Neuron (in vitro differentiated cells): ENCODE data around the gene OR4M1.
"Not testable (repeated sequence)": the region's sequence is repeated elsewhere in the genome, so short reads cannot be mapped to it uniquely, and the experiment has no call there.

Experiments
- H2AFZ ChIP-seq: one replicate; pipeline ENCODE4 v1.6.1; 2013; ENCODE audit warnings: low read depth, mild to moderate bottlenecking, inconsistent platforms, low read length, moderate library complexity
- H3K27me3 ChIP-seq: one replicate; pipeline ENCODE4 v1.6.1; 2013; ENCODE audit warnings: low read length; ENCODE audit not compliant: insufficient read depth
- H3K36me3 ChIP-seq: one replicate; pipeline ENCODE4 v1.6.1; 2013; ENCODE audit warnings: low read length; ENCODE audit not compliant: insufficient read depth
- H3K4me1 ChIP-seq: one replicate; pipeline ENCODE4 v1.6.1; 2013; ENCODE audit warnings: low read length; ENCODE audit not compliant: insufficient read depth
- H3K4me3 ChIP-seq: 2 replicates; pipeline ENCODE4 v1.5.1; 2013; ENCODE audit warnings: mild to moderate bottlenecking, low read length, moderate library complexity
- H3K9me3 ChIP-seq: one replicate; pipeline ENCODE4 v1.6.1; 2013; ENCODE audit warnings: low read length

OR4M1 gene

GRCh38 chr14:19773204-19773603 lies at the start of gene OR4M1:
TSS of gene OR4M1 (plus strand) at chr14:19773504. CDS start at chr14:19780323, 6,819 bp downstream.
- not testable (repeated sequence) for H3K9me3 ChIP-seq

GRCh38 chr14:19729359-19729758 lies 43.9 kb upstream of the OR4M1 start:
- H3K4me3 ChIP-seq: no peak overlapping the region

More at GRCh38 chr14:19773204-19773603, at the start of gene OR4M1:
- H3K4me3 ChIP-seq, H3K36me3 ChIP-seq, H2AFZ ChIP-seq, H3K27me3 ChIP-seq, H3K4me1 ChIP-seq: not testable (repeated sequence)

GRCh38 chr14:19729763-19730162 lies 43.5 kb upstream of the OR4M1 start:
- Histone ChIP-seq H3K4me1 (no peaks in the 10 kb centered on the region), H3K4me3 (no peak overlapping the region), H3K27me3 (no peaks in the 10 kb centered on the region), H3K36me3 (no peaks in the 10 kb centered on the region), H3K9me3 (no peaks in the 10 kb centered on the region), H2AFZ (no peak overlapping the region)

More at GRCh38 chr14:19729359-19729758, 43.9 kb upstream of the OR4M1 start:
- Histone ChIP-seq H3K4me1 (no peaks in the 10 kb centered on the region), H3K27me3 (no peaks in the 10 kb centered on the region), H3K9me3 (no peaks in the 10 kb centered on the region), H2AFZ (no peak overlapping the region), H3K36me3 (no peaks in the 10 kb centered on the region)

- H3K4me1 ChIP-seq, H3K27me3 ChIP-seq, H3K4me3 ChIP-seq, H3K9me3 ChIP-seq, H2AFZ ChIP-seq, H3K36me3 ChIP-seq: not testable (repeated sequence)
These were observed 39.4 kb upstream of the OR4M1 start for GRCh38 chr14:19733893-19734292.

- Histone ChIP-seq H3K4me3 (no peak within 1 kb of the TSS), H3K27me3 (no peaks in the 10 kb centered on the region), H3K4me1 (no peaks in the 10 kb centered on the region), H3K9me3 (no peaks in the 10 kb centered on the region), H2AFZ (no peak within 1 kb of the TSS), H3K36me3 (no peaks in the 10 kb centered on the region)
These were observed 30.0 kb upstream of the OR4M1 start, which contains the start of gene OR4Q3 for GRCh38 chr14:19743256-19743655. TSS of gene OR4Q3 (plus strand) at chr14:19743571.

GRCh38 chr14:19752316-19752715 lies 21.0 kb upstream of the OR4M1 start:
- H3K9me3 ChIP-seq: not testable (repeated sequence)

GRCh38 chr14:19754172-19754571 lies 19.1 kb upstream of the OR4M1 start:
- Histone ChIP-seq H3K9me3 (no peaks in the 10 kb centered on the region), H3K4me1 (no peaks in the 10 kb centered on the region), H3K4me3 (no peak overlapping the region), H2AFZ (no peak overlapping the region), H3K27me3 (no peaks in the 10 kb centered on the region), H3K36me3 (no peaks in the 10 kb centered on the region)

More at GRCh38 chr14:19752316-19752715, 21.0 kb upstream of the OR4M1 start:
- not testable (repeated sequence) for H3K4me1 ChIP-seq, H3K36me3 ChIP-seq, H3K27me3 ChIP-seq, H3K4me3 ChIP-seq, H2AFZ ChIP-seq

- not testable (repeated sequence) for H3K4me3 ChIP-seq, H2AFZ ChIP-seq, H3K27me3 ChIP-seq, H3K4me1 ChIP-seq, H3K36me3 ChIP-seq, H3K9me3 ChIP-seq
These were observed 1.8 kb upstream of the OR4M1 start for GRCh38 chr14:19771491-19771890.

- no peaks in the 10 kb centered on the region for H3K36me3 ChIP-seq
- no peaks in the 10 kb centered on the region for H3K27me3 ChIP-seq
- no peak overlapping the region for H3K4me3 ChIP-seq
- no peak overlapping the region for H2AFZ ChIP-seq
- no peaks in the 10 kb centered on the region for H3K9me3 ChIP-seq
- no peaks in the 10 kb centered on the region for H3K4me1 ChIP-seq
These were observed 1.3 kb upstream of the OR4M1 start for GRCh38 chr14:19771895-19772430.

- not testable (repeated sequence) for H2AFZ ChIP-seq, H3K9me3 ChIP-seq, H3K4me1 ChIP-seq, H3K36me3 ChIP-seq, H3K27me3 ChIP-seq, H3K4me3 ChIP-seq
These were observed 850 bp upstream of the OR4M1 start for GRCh38 chr14:19772454-19772853.

- no peaks in the 10 kb centered on the region for H3K4me1 ChIP-seq
- H3K4me3 ChIP-seq: no peak overlapping the region
- no peaks in the 10 kb centered on the region for H3K27me3 ChIP-seq
- H2AFZ ChIP-seq: no peak overlapping the region
- H3K9me3 ChIP-seq: no peaks in the 10 kb centered on the region
- no peaks in the 10 kb centered on the region for H3K36me3 ChIP-seq
These were observed 2.3 kb downstream of the OR4M1 start for GRCh38 chr14:19775587-19775986.

GRCh38 chr14:19785848-19786247 lies 12.5 kb downstream of the OR4M1 start:
- H3K4me3 ChIP-seq, H3K9me3 ChIP-seq, H3K27me3 ChIP-seq, H3K36me3 ChIP-seq, H2AFZ ChIP-seq, H3K4me1 ChIP-seq: not testable (repeated sequence)

- H3K4me3 ChIP-seq, H3K4me1 ChIP-seq, H3K9me3 ChIP-seq, H3K36me3 ChIP-seq, H3K27me3 ChIP-seq, H2AFZ ChIP-seq: not testable (repeated sequence)
These were observed 14.0 kb downstream of the OR4M1 start for GRCh38 chr14:19787318-19787717.

GRCh38 chr14:19788150-19788549 lies 14.8 kb downstream of the OR4M1 start:
- not testable (repeated sequence) for H3K4me3 ChIP-seq, H2AFZ ChIP-seq, H3K36me3 ChIP-seq, H3K4me1 ChIP-seq, H3K27me3 ChIP-seq, H3K9me3 ChIP-seq
